Activated gamma-delta T cell (primary cell): ENCODE measurements around the gene NAA35.

ENCODE experiments used
- DNase-seq: peaks from one replicate; lab custom pipeline; 2025; lab: John Stamatoyannopoulos, UW

NAA35 gene

DNA sequence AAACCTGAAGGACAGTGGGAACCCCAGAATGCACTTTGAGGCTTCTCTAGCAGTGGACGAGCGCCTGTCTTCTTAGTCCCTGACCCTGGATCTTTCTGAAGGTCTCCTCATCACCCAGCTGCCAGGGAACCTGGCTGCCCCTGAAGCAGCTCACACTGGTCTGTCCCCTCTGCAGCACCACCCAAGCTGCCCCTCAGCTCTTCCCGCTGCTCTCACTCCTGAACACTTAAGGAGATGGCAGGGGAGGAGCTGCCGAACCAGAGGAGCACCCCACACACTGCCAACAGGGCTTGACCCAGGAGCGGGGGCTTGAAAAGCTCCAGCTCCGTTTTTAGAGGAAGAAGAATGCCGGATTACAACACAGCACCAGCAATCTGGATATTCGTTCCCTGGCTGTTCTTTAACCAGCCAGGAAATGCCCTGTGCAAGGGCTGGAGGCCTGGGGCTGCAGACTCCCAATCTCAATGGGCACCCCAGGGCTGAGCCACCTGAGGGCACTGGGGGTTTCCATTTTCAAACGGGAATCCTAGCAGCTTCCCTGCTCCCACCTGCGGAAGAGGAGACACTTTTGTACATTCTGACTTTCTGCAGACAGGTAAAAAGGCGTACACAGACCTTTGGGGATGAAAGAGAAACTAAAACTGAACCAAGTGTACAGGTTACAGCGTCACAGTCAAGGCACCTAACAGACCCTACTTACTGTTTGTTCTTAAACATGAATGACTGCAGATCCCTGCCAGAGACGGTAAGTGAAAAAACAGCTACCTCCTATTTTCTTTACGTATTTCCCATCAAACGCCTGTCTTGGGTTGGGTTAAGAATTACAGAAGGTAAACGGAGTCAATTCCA is 122.1 kb downstream of the NAA35 start:
- DNase-seq, result no peak

DNA sequence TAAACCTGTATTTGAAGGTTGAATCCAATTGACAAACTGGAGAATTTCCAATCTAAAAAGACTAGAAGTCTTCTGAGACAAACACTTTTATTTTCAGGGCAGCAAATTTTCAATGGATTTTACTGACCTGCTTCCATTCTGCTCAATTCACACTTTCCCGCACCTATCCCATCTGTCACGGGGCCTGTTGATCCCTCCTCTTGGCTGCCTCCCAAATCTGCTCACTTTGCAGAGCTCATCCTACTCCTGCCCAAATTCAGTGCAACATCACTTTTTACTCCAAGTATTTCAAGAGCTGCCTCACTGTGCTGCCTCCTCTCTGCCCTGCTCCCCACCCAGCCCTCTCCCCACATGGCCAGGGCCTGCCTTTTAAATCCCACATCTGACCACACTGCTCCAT is 123.3 kb downstream of the NAA35 start:
- no peak for DNase-seq

DNA sequence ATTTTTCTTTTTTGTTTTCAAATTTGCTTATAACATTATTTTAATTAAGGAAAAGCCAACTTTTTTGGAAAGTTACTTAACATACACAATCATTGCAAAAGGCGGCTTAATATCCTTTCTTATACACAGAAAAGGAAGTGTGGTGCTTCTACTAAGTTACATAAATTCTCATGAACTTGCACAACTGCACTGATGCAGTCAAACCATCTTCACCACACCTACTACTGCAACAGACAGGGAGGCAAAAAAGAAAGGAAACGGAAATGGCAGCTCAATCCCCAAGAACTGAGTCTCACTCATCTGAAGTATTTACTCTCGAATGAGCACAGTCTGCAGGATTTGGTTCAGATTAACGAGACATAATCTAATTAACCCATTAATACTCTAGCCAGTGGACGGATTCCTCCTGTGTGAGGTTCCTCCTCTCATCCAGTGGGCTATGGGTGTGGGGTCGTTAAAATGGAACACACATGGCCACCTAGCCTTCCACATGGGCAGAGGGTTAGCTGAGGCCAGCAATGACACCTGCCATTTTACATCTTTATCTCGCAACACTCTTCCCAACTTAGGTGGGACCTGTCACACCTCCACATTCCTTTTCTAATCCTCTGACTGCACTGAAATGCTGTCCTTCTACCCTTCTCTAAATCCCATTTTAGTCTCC is 128.4 kb downstream of the NAA35 start:
- DNase-seq, result no peak
